SK-N-MC (cell line): ENCODE data around the gene TBCCD1.

ENCODE experiments used
- EZH2 ChIP-seq: fragments of 200-600 bp; sonication (generic); IDR thresholded peaks from one replicate; pipeline ENCODE4 v1.6.1; 2017; ENCODE audit warnings: antibody characterized with exemption
- FOXP2 ChIP-seq: optimal IDR thresholded peaks from 2 replicates; pipeline ENCODE3; 2011; ENCODE audit warnings: mild to moderate bottlenecking, moderate library complexity; ENCODE audit not compliant: insufficient read depth; ENCODE audit errors: extremely low read length, control extremely low read depth
- POLR2AphosphoS5 ChIP-seq: IDR thresholded peaks from 2 replicates; pipeline ENCODE4 v1.6.1; 2012; ENCODE audit warnings: mild to moderate bottlenecking, low read depth, low read length, borderline replicate concordance

DNA sequence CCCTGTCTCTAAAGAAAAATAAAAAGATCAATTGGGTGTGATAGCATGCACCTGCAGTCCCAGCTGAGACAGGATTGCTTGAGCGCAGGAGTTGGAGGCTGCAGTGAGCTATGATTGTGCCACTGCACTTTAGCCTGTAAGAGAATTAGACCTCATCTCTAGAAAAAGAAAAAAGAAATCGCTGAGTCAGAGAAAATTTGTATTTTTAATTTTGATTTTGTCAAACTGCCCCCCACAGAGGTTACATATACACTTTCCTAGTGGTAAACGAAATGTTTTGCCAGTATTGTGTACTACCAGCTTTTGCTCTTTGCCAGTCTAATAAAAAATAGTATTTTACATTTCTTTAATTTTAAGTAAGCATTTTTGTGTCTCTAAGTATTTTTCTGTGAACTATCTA, 17.6 kb downstream of the TBCCD1 start:
- TF ChIP-seq EZH2 (no peak), FOXP2 (no peak), POLR2AphosphoS5 (no peak)
